A549 (cell line): ENCODE measurements around the gene MRPL42. TPM values are rescaled to one million over a fixed set of nuclear protein-coding genes. Genes with fewer than 3 reads are reported as not detected.

ENCODE experiments used
- ATAC-seq, 2 experiments: fragments of 200-7000 bp in 1 of 2; fragments of >200 bp in 1 of 2; cut with Nextera tagmentation in 1 of 2; cut with Tn5 transposase in 1 of 2; 3 replicates each; pipeline versions ENCODE4 v1.8.0 to v1.9.1; 2018 to 2020; ENCODE audit warnings: mild to moderate bottlenecking in 1 of 2, moderate library complexity in 1 of 2
- CTCF ChIA-PET: fragments of 300-600 bp; sonication (Branson Sonifier 250); formaldehyde crosslinking; extraction: SDS; loops from one replicate; lab custom pipeline; 2021; ENCODE audit warnings: antibody characterized with exemption, inconsistent platforms; lab: Yijun Ruan, JAX
- POLR2A ChIA-PET: fragments of 350-600 bp; formaldehyde crosslinking; extraction: SDS; loops from one replicate; lab custom pipeline; 2021; ENCODE audit warnings: antibody characterized with exemption, inconsistent platforms; lab: Yijun Ruan, JAX
- DNase-seq, 2 experiments: peaks; one replicate each; pipeline versions ENCODE4 v3.0.0 to v3.0.0-alpha.2; 2011 to 2016; ENCODE audit warnings: low read depth in 1 of 2, low spot score in 1 of 2
- FAIRE-seq: peaks from 2 replicates; lab custom pipeline; 2011; peaks lifted over from hg19 to GRCh38; lab: Jason Lieb, UNC
- H3K27ac ChIP-seq, 2 experiments: fragments of >200 bp; sonication (Bioruptor Twin); formaldehyde crosslinking; 3 replicates each; pipeline ENCODE4 v1.5.1; 2016 to 2017
- H3K4me1 ChIP-seq: fragments of >200 bp; sonication (Bioruptor Twin); formaldehyde crosslinking; 3 replicates; pipeline ENCODE4 v1.6.1; 2016
- H3K4me2 ChIP-seq: fragments of >200 bp; sonication (Bioruptor Twin); formaldehyde crosslinking; 3 replicates; pipeline ENCODE4 v1.6.1; 2016
- H3K4me3 ChIP-seq: fragments of >200 bp; sonication (Bioruptor Twin); formaldehyde crosslinking; 3 replicates; pipeline ENCODE4 v1.5.1; 2016
- H3K9me3 ChIP-seq: fragments of >200 bp; sonication (Bioruptor Twin); formaldehyde crosslinking; 3 replicates; pipeline ENCODE4 v1.6.1; 2016
- BHLHE40 ChIP-seq: IDR thresholded peaks from 2 replicates; pipeline ENCODE4 v1.6.1; 2012; ENCODE audit warnings: low read depth, low read length, inconsistent platforms
- CBX8 ChIP-seq: fragments of 200-600 bp; sonication (generic); IDR thresholded peaks from 2 replicates; pipeline ENCODE4 v1.6.1; 2016
- CEBPB ChIP-seq, 2 experiments: fragments of >200 bp in 1 of 2; sonication (Bioruptor Twin) in 1 of 2; formaldehyde crosslinking in 1 of 2; IDR thresholded peaks; 2 replicates each; pipeline ENCODE4 v1.6.1; 2012 to 2016
- CHD4 ChIP-seq: fragments of 200-600 bp; sonication (generic); IDR thresholded peaks from 2 replicates; pipeline ENCODE4 v1.6.1; 2016; ENCODE audit warnings: antibody characterized with exemption, mild to moderate bottlenecking, borderline replicate concordance
- E2F6 ChIP-seq: IDR thresholded peaks from 2 replicates; pipeline ENCODE4 v1.6.1; 2012; ENCODE audit warnings: low read depth, borderline replicate concordance
- EHF ChIP-seq: fragments of 250-450 bp; sonication (Bioruptor Pico); IDR thresholded peaks from 2 replicates; pipeline ENCODE4 v1.5.0; 2020; ENCODE audit warnings: mild to moderate bottlenecking
- EHMT2 ChIP-seq: fragments of 200-600 bp; sonication (generic); IDR thresholded peaks from 2 replicates; pipeline ENCODE4 v1.6.1; 2016; ENCODE audit warnings: antibody characterized with exemption, low read depth, mild to moderate bottlenecking, moderate library complexity
- ESRRA ChIP-seq: fragments of 150-350 bp; IDR thresholded peaks from 2 replicates; pipeline ENCODE4 v1.6.1; 2014; ENCODE audit warnings: mild to moderate bottlenecking, low read length, borderline replicate concordance
- HDAC2 ChIP-seq: fragments of 200-600 bp; sonication (generic); IDR thresholded peaks from 2 replicates; pipeline ENCODE4 v1.6.1; 2016
- HOXB13 ChIP-seq: fragments of 250-450 bp; sonication (Bioruptor Pico); IDR thresholded peaks from 2 replicates; pipeline ENCODE4 v1.5.0; 2020; ENCODE audit warnings: low read depth, mild to moderate bottlenecking, moderate library complexity
- JUNB ChIP-seq: fragments of >200 bp; sonication (Bioruptor Twin); formaldehyde crosslinking; IDR thresholded peaks from 2 replicates; pipeline ENCODE4 v1.6.1; 2016
- MYC ChIP-seq: IDR thresholded peaks from 2 replicates; pipeline ENCODE4 v1.6.1; 2012; ENCODE audit warnings: mild to moderate bottlenecking, inconsistent platforms, low read length, improper control_type of control experiment, borderline replicate concordance
- NFE2L2 ChIP-seq: fragments of 150-350 bp; conservative IDR thresholded peaks from 2 replicates; pipeline ENCODE4 v1.6.1; 2014; ENCODE audit warnings: low read length
- NPAS2 ChIP-seq: fragments of 250-450 bp; sonication (Bioruptor Pico); IDR thresholded peaks from 2 replicates; pipeline ENCODE4 v1.8.0; 2022; ENCODE audit warnings: mild to moderate bottlenecking, moderate library complexity, borderline replicate concordance
- NR3C1 ChIP-seq: fragments of >200 bp; sonication (Bioruptor Twin); formaldehyde crosslinking; IDR thresholded peaks from 3 replicates; pipeline ENCODE4 v1.6.1; 2017
- PHF8 ChIP-seq: fragments of 200-600 bp; sonication (generic); IDR thresholded peaks from 2 replicates; pipeline ENCODE4 v1.6.1; 2016; ENCODE audit warnings: low read depth, mild to moderate bottlenecking, antibody characterized with exemption, moderate library complexity, borderline replicate concordance
- POLR2AphosphoS2 ChIP-seq: conservative IDR thresholded peaks from 2 replicates; pipeline ENCODE4 v1.6.1; 2012; ENCODE audit warnings: low read length, improper control_type of control experiment, inconsistent platforms
- RARB ChIP-seq: fragments of 250-450 bp; sonication (Bioruptor Pico); IDR thresholded peaks from 2 replicates; pipeline ENCODE4 v1.8.0; 2021; ENCODE audit warnings: mild to moderate bottlenecking, moderate library complexity
- RFX5 ChIP-seq: fragments of 450-650 bp; IDR thresholded peaks from 2 replicates; pipeline ENCODE4 v1.7.1; 2014; ENCODE audit warnings: antibody characterized with exemption, mild to moderate bottlenecking, moderate library complexity
- SMC3 ChIP-seq: fragments of >200 bp; sonication (Bioruptor Twin); formaldehyde crosslinking; IDR thresholded peaks from 3 replicates; pipeline ENCODE4 v1.6.1; 2018; ENCODE audit warnings: inconsistent platforms
- SREBF2 ChIP-seq: fragments of 450-650 bp; IDR thresholded peaks from 2 replicates; pipeline ENCODE4 v1.6.1; 2014; ENCODE audit warnings: mild to moderate bottlenecking, moderate library complexity
- ZC3H11A ChIP-seq: fragments of 450-650 bp; IDR thresholded peaks from 2 replicates; pipeline ENCODE4 v1.6.1; 2014; ENCODE audit warnings: antibody characterized with exemption, mild to moderate bottlenecking
- WGBS: methylation state at CpG from one replicate; pipeline ENCODE4 v1.1.6; 2017; ENCODE audit errors: missing lambda C conversion rate; 5-methylcytosine and 5-hydroxymethylcytosine counted together
- polyA plus RNA-seq, 4 experiments: library from polyadenylated mRNA; depleted of rRNA in 3 of 4; stranded (reverse); fragments of >200 nt; fragmentation: RNase III in 1 of 4; extraction: RNeasy Plus Mini Kit Qiagen cat#74134 plus additional on column Dnase treatment in 1 of 4; gene quantifications; 2 replicates in 3 of 4; 3 replicates in 1 of 4; pipeline ENCODE4 v1.2.3, GENCODE V29; 2011 to 2017
- TF ChIP-seq, protein P1 (sequence below): IDR thresholded peaks from 2 replicates; pipeline ENCODE4 v1.6.1; 2012
- TF ChIP-seq, protein P2 (sequence below): fragments of 250-450 bp; sonication (Bioruptor Pico); IDR thresholded peaks from 2 replicates; pipeline ENCODE4 v1.5.0; 2020; ENCODE audit warnings: low read depth, mild to moderate bottlenecking, moderate library complexity
- TF ChIP-seq, protein P3 (sequence below): fragments of >200 bp; sonication (Bioruptor Twin); formaldehyde crosslinking; IDR thresholded peaks from 3 replicates; pipeline ENCODE4 v1.5.1; 2016
- TF ChIP-seq, protein P4 (sequence below): fragments of >200 bp; sonication (Bioruptor Twin); formaldehyde crosslinking; IDR thresholded peaks from 3 replicates; pipeline ENCODE4 v1.6.1; 2016

Gene MRPL42
- polyA plus RNA-seq, 2 of the 4 experiments (the other 2 are of a cell fraction): 73.6 to 201 TPM

GRCh38 chr12:93461503-93461902, 5.8 kb upstream of the MRPL42 start:
- ChIA-PET CTCF (interaction anchor here (1.1 kb wide), 1 partner anchor 13 kb away, joined by 3 read pairs; no protein-coding TSS in a partner anchor), POLR2A (no interaction called here)
- FAIRE-seq (no peak), DNase-seq (peak in 1 of 2 experiments; percentile 19), ATAC-seq (no peak)
- H3K4me1 ChIP-seq: no peaks in the 10 kb centered on the region
- no peak overlapping the region for H3K4me2 ChIP-seq
- 84% methylated on average over 3 of the region's 3 CpGs for WGBS
- H3K9me3 ChIP-seq: no peaks in the 10 kb centered on the region
- no peak for TF ChIP-seq RFX5
- TF ChIP-seq, protein P1, sequence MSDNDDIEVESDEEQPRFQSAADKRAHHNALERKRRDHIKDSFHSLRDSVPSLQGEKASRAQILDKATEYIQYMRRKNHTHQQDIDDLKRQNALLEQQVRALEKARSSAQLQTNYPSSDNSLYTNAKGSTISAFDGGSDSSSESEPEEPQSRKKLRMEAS: no peak
- no peak for TF ChIP-seq HOXB13 (CRISPR knock-in tag)
- TF ChIP-seq HDAC2: no peak
- no peak for TF ChIP-seq ZC3H11A
- no peak for TF ChIP-seq E2F6
- no peak for TF ChIP-seq NFE2L2
- no peak for TF ChIP-seq CBX8
- H3K4me3 ChIP-seq: no peak overlapping the region
- H3K27ac ChIP-seq: no peak overlapping the region

- ChIA-PET POLR2A (no interaction called here), CTCF (interaction anchor here (1.0 to 3.3 kb wide), 3 partner anchors 17 to 636 kb away, joined by 3 to 9 read pairs (median 5); no protein-coding TSS in a partner anchor)
- Histone ChIP-seq H3K9me3 (no peaks in the 10 kb centered on the region), H3K4me1 (peaks cover 14% of the 10 kb centered on the region; the same call in 2 of the 3 replicates), H3K4me2 (no peak overlapping the region), H3K27ac (no peak overlapping the region), H3K4me3 (no peak overlapping the region)
- TF ChIP-seq SMC3 (no peak), ESRRA (no peak), POLR2AphosphoS2 (no peak), NFE2L2 (no peak), BHLHE40 (no peak), CHD4 (no peak), NPAS2 (CRISPR knock-in tag) (no peak), JUNB (no peak), RARB (CRISPR knock-in tag) (no peak), EHF (no peak), HOXB13 (CRISPR knock-in tag) (no peak), PHF8 (no peak), SREBF2 (no peak), EHMT2 (no peak)
- TF ChIP-seq, protein P2, sequence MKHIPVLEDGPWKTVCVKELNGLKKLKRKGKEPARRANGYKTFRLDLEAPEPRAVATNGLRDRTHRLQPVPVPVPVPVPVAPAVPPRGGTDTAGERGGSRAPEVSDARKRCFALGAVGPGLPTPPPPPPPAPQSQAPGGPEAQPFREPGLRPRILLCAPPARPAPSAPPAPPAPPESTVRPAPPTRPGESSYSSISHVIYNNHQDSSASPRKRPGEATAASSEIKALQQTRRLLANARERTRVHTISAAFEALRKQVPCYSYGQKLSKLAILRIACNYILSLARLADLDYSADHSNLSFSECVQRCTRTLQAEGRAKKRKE (CRISPR knock-in tag): no peak
- ATAC-seq: no peak
- DNase-seq: no peak
- no peak for FAIRE-seq
- 77% methylated on average over 5 of the region's 5 CpGs for WGBS
Observed at GRCh38 chr12:93465841-93466240, 1.5 kb upstream of the MRPL42 start.

- 75% methylated on average over 9 of the region's 9 CpGs for WGBS
- ATAC-seq: no peak
Observed at GRCh38 chr12:93466625-93467350, 526 bp upstream of the MRPL42 start.

More at GRCh38 chr12:93466625-93467350, 526 bp upstream of the MRPL42 start:
- DNase-seq: no peak
- Histone ChIP-seq H3K4me2 (peak overlapping the region; percentile 25; the same call in 1 of the 3 replicates), H3K4me3 (no peak overlapping the region; the same call in 2 of the 3 replicates), H3K27ac (peak overlapping the region; percentile 87 to 93; a peak in 5 of 6 replicates), H3K9me3 (no peaks in the 10 kb centered on the region), H3K4me1 (peaks cover 14% of the 10 kb centered on the region; the same call in 2 of the 3 replicates)
- ChIA-PET POLR2A (interaction anchor here (0.6 to 1.6 kb wide), 7 partner anchors 9 to 636 kb away, joined by 3 to 10 read pairs (median 4); partner anchors contain the start of gene UBE2N), CTCF (interaction anchor here (0.6 to 3.3 kb wide), 13 partner anchors 8 to 637 kb away, joined by 3 to 10 read pairs (median 3); partner anchors contain the start of gene UBE2N)
- TF ChIP-seq NPAS2 (CRISPR knock-in tag) (no peak), E2F6 (no peak), SREBF2 (no peak), NR3C1 (no peak), POLR2AphosphoS2 (no peak), CEBPB (IDR thresholded peaks at IDR 0.05) (no peak), MYC (no peak), EHMT2 (no peak)
- TF ChIP-seq, protein P2 (CRISPR knock-in tag): no peak
- TF ChIP-seq, protein P3, sequence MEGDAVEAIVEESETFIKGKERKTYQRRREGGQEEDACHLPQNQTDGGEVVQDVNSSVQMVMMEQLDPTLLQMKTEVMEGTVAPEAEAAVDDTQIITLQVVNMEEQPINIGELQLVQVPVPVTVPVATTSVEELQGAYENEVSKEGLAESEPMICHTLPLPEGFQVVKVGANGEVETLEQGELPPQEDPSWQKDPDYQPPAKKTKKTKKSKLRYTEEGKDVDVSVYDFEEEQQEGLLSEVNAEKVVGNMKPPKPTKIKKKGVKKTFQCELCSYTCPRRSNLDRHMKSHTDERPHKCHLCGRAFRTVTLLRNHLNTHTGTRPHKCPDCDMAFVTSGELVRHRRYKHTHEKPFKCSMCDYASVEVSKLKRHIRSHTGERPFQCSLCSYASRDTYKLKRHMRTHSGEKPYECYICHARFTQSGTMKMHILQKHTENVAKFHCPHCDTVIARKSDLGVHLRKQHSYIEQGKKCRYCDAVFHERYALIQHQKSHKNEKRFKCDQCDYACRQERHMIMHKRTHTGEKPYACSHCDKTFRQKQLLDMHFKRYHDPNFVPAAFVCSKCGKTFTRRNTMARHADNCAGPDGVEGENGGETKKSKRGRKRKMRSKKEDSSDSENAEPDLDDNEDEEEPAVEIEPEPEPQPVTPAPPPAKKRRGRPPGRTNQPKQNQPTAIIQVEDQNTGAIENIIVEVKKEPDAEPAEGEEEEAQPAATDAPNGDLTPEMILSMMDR: no peak
- TF ChIP-seq, protein P1: no peak
- TF ChIP-seq, protein P4, sequence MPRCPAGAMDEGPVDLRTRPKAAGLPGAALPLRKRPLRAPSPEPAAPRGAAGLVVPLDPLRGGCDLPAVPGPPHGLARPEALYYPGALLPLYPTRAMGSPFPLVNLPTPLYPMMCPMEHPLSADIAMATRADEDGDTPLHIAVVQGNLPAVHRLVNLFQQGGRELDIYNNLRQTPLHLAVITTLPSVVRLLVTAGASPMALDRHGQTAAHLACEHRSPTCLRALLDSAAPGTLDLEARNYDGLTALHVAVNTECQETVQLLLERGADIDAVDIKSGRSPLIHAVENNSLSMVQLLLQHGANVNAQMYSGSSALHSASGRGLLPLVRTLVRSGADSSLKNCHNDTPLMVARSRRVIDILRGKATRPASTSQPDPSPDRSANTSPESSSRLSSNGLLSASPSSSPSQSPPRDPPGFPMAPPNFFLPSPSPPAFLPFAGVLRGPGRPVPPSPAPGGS: no peak
- FAIRE-seq: no peak
